DOHH2 (cell line): ENCODE measurements around the gene CTNNBL1.

Experiments used
- H3F3A ChIP-seq: fragments of 200-600 bp; sonication (generic), shearing (Covaris generic); 2 replicates; pipeline ENCODE4 v1.6.0; 2016; ENCODE audit warnings: antibody characterized with exemption, mild to moderate bottlenecking; ENCODE audit not compliant: control insufficient read depth, insufficient read depth
- H3K27ac ChIP-seq: fragments of 200-600 bp; sonication (generic); 2 replicates; pipeline ENCODE4 v1.5.1; 2014; ENCODE audit warnings: low read depth, mild to moderate bottlenecking, low read length, moderate library complexity
- H3K27me3 ChIP-seq: fragments of 200-600 bp; sonication (generic); 2 replicates; pipeline ENCODE4 v1.6.1; 2014; ENCODE audit warnings: mild to moderate bottlenecking, low read length, mixed read lengths; ENCODE audit not compliant: control insufficient read depth
- H3K36me3 ChIP-seq: fragments of 200-600 bp; sonication (generic); 2 replicates; pipeline ENCODE4 v1.6.1; 2014; ENCODE audit warnings: mild to moderate bottlenecking, low read length, moderate library complexity, mixed read lengths; ENCODE audit not compliant: control insufficient read depth
- H3K4me1 ChIP-seq: fragments of 200-600 bp; sonication (generic); 2 replicates; pipeline ENCODE4 v1.6.1; 2014; ENCODE audit warnings: mild to moderate bottlenecking, low read length, mixed read lengths; ENCODE audit not compliant: control insufficient read depth
- H3K4me2 ChIP-seq: fragments of 200-600 bp; sonication (generic); 2 replicates; pipeline ENCODE4 v1.6.0; 2014; ENCODE audit warnings: mild to moderate bottlenecking, low read length, moderate library complexity
- H3K4me3 ChIP-seq: fragments of 200-600 bp; sonication (generic); 2 replicates; pipeline ENCODE4 v1.5.1; 2014; ENCODE audit warnings: mild to moderate bottlenecking, low read length, mixed read lengths
- H3K79me2 ChIP-seq: fragments of 200-600 bp; sonication (generic); 2 replicates; pipeline ENCODE4 v1.6.1; 2014; ENCODE audit warnings: mild to moderate bottlenecking, low read length, mixed read lengths; ENCODE audit not compliant: control insufficient read depth
- H3K9me2 ChIP-seq: fragments of 200-600 bp; sonication (generic); replicated peaks from 2 replicates; pipeline ENCODE4 v1.6.1; 2014; ENCODE audit warnings: mild to moderate bottlenecking, low read length, mixed read lengths; ENCODE audit not compliant: control insufficient read depth
- H3K9me3 ChIP-seq: fragments of 200-600 bp; sonication (generic); 2 replicates; pipeline ENCODE4 v1.6.1; 2014; ENCODE audit warnings: antibody characterized with exemption, low read length, mixed read lengths; ENCODE audit not compliant: control insufficient read depth, insufficient read depth
- H4K20me1 ChIP-seq: fragments of 200-600 bp; sonication (generic); 2 replicates; pipeline ENCODE4 v1.6.0; 2014; ENCODE audit warnings: low read depth, mild to moderate bottlenecking, antibody characterized with exemption, low read length, moderate library complexity; ENCODE audit not compliant: control insufficient read depth, insufficient read depth
- CTCF ChIP-seq: fragments of 200-600 bp; sonication (generic); IDR thresholded peaks from one replicate; pipeline ENCODE4 v1.5.1; 2014; ENCODE audit warnings: antibody characterized with exemption, mild to moderate bottlenecking, low read depth, low read length; ENCODE audit not compliant: poor library complexity, severe bottlenecking
- EZH2phosphoT487 ChIP-seq: fragments of 200-600 bp; sonication (generic); IDR thresholded peaks from 2 replicates; pipeline ENCODE4 v1.6.1; 2017; ENCODE audit warnings: borderline replicate concordance, mild to moderate bottlenecking, antibody characterized with exemption, low read length, moderate library complexity, mixed read lengths

CTNNBL1 gene

GRCh38 chr20:37875460-37876175 lies 181.8 kb downstream of the CTNNBL1 start:
- Histone ChIP-seq H3K4me2 (no peak overlapping the region), H3F3A (no peaks in the 10 kb centered on the region), H3K4me3 (no peak overlapping the region), H4K20me1 (no peaks in the 10 kb centered on the region), H3K4me1 (no peaks in the 10 kb centered on the region), H3K27me3 (no peaks in the 10 kb centered on the region), H3K9me2 (no peaks in the 10 kb centered on the region), H3K36me3 (no peaks in the 10 kb centered on the region), H3K79me2 (no peaks in the 10 kb centered on the region), H3K27ac (no peak overlapping the region), H3K9me3 (no peaks in the 10 kb centered on the region)
- TF ChIP-seq CTCF (no peak), EZH2phosphoT487 (no peak)

- Histone ChIP-seq H3K27me3 (no peaks in the 10 kb centered on the region), H4K20me1 (no peaks in the 10 kb centered on the region), H3K9me3 (no peaks in the 10 kb centered on the region), H3K36me3 (no peaks in the 10 kb centered on the region), H3K4me2 (no peak overlapping the region), H3K27ac (no peak overlapping the region), H3F3A (no peaks in the 10 kb centered on the region), H3K4me3 (no peak overlapping the region), H3K9me2 (no peaks in the 10 kb centered on the region), H3K4me1 (no peaks in the 10 kb centered on the region), H3K79me2 (no peaks in the 10 kb centered on the region)
- TF ChIP-seq CTCF (no peak), EZH2phosphoT487 (no peak)
Measured at GRCh38 chr20:37876863-37877262, 183.0 kb downstream of the CTNNBL1 start.

- Histone ChIP-seq H3K9me2 (no peaks in the 10 kb centered on the region), H3K4me1 (no peaks in the 10 kb centered on the region), H3K9me3 (no peaks in the 10 kb centered on the region), H3F3A (no peaks in the 10 kb centered on the region), H3K4me2 (no peak overlapping the region), H3K4me3 (no peak overlapping the region), H3K27me3 (no peaks in the 10 kb centered on the region), H3K79me2 (no peaks in the 10 kb centered on the region), H3K27ac (no peak overlapping the region), H3K36me3 (no peaks in the 10 kb centered on the region), H4K20me1 (no peaks in the 10 kb centered on the region)
- no peak for TF ChIP-seq EZH2phosphoT487
- no peak for TF ChIP-seq CTCF
Measured at GRCh38 chr20:37877832-37878772, 184.3 kb downstream of the CTNNBL1 start.
